ENCODE measurements around the gene SMCO1. TPM values are rescaled to one million over a fixed set of nuclear protein-coding genes. Genes with fewer than 3 reads are reported as not detected.
"Not testable (repeated sequence)": the region's sequence is repeated elsewhere in the genome, so short reads cannot be mapped to it uniquely, and the experiment has no call there.

The SMCO1 gene
- polyA plus RNA-seq, 1 of the 3 experiments (the other 2 are of a cell fraction) = not detected

GRCh38 chr3:196458063-196458462, 57.1 kb downstream of the SMCO1 start:
- CTCF ChIA-PET = no interaction called here

GRCh38 chr3:196457470-196457869, 57.7 kb downstream of the SMCO1 start:
- H3K4me2 ChIP-seq; POLR2A ChIA-PET; H3K27ac ChIP-seq (ENCODE audit: low read depth in 2 of 2, low read length in 1 of 2); H3K9me3 ChIP-seq; H3K4me3 ChIP-seq (ENCODE audit: low read depth in 2 of 2, low read length in 1 of 2); CTCF ChIA-PET; H3K79me2 ChIP-seq (ENCODE audit: insufficient read depth); DNase-seq; H2AFZ ChIP-seq (ENCODE audit: low read depth); H3K4me1 ChIP-seq (ENCODE audit: control insufficient read depth in 1 of 2, insufficient read depth in 2 of 2, low read depth in 1 of 2, low read length in 1 of 2); H3K9me2 ChIP-seq; H3K36me3 ChIP-seq (replicated peaks in 1 of 2; ENCODE audit: control insufficient read depth in 1 of 2, insufficient read depth in 2 of 2, low read length in 1 of 2); H3K9ac ChIP-seq; H4K20me1 ChIP-seq (ENCODE audit: insufficient read depth); H3K27me3 ChIP-seq (ENCODE audit: insufficient read depth): not testable (repeated sequence)
- H3F3A ChIP-seq (replicated peaks; ENCODE audit: insufficient read depth) = peaks cover 13% of the 10 kb centered on the region
- WGBS (ENCODE audit: low lambda C conversion rate) = 77% methylated on average over 7 of the region's 7 CpGs

More at GRCh38 chr3:196458063-196458462, 57.1 kb downstream of the SMCO1 start:
- H2AFZ ChIP-seq (ENCODE audit: low read depth) = no peak overlapping the region
- no peak overlapping the region for H3K4me2 ChIP-seq
- no peaks in the 10 kb centered on the region for H3K9me2 ChIP-seq
- no peak overlapping the region for H3K27ac ChIP-seq (ENCODE audit: low read depth in 2 of 2, low read length in 1 of 2)
- no peaks in the 10 kb centered on the region for H4K20me1 ChIP-seq (ENCODE audit: insufficient read depth)
- WGBS (ENCODE audit: low lambda C conversion rate) = 86% methylated on average over 4 of the region's 4 CpGs
- H3K9me3 ChIP-seq = no peaks in the 10 kb centered on the region
- POLR2A ChIA-PET = no interaction called here
- no peaks in the 10 kb centered on the region for H3K36me3 ChIP-seq (replicated peaks in 1 of 2; ENCODE audit: control insufficient read depth in 1 of 2, insufficient read depth in 2 of 2, low read length in 1 of 2)
- peaks cover 13% of the 10 kb centered on the region for H3F3A ChIP-seq (replicated peaks; ENCODE audit: insufficient read depth)
- DNase-seq = no peak
- no peak overlapping the region for H3K4me3 ChIP-seq (ENCODE audit: low read depth in 2 of 2, low read length in 1 of 2)
- H3K4me1 ChIP-seq (ENCODE audit: control insufficient read depth in 1 of 2, insufficient read depth in 2 of 2, low read depth in 1 of 2, low read length in 1 of 2) = no peaks in the 10 kb centered on the region
- no peaks in the 10 kb centered on the region for H3K79me2 ChIP-seq (ENCODE audit: insufficient read depth)
- H3K9ac ChIP-seq = no peak overlapping the region
- TF ChIP-seq GABPA (IDR thresholded peaks at IDR 0.05; ENCODE audit: low read depth) (no peak), TEAD4 (IDR thresholded peaks at IDR 0.05; ENCODE audit: borderline replicate concordance, insufficient read depth) (no peak), YY1 (IDR thresholded peaks at IDR 0.05; ENCODE audit: low read depth) (no peak), SIN3A (IDR thresholded peaks at IDR 0.05; ENCODE audit: borderline replicate concordance, low read depth, low read length) (no peak), FOXJ3 (CRISPR knock-in tag; IDR thresholded peaks at IDR 0.05) (no peak), NRF1 (IDR thresholded peaks at IDR 0.05; ENCODE audit: low read depth, low read length) (no peak), TCF12 (IDR thresholded peaks at IDR 0.05) (no peak), CTCF (IDR thresholded peaks at IDR 0.05) (no peak), RCOR1 (IDR thresholded peaks at IDR 0.05; ENCODE audit: low read length) (no peak), MEF2A (IDR thresholded peaks at IDR 0.05; ENCODE audit: borderline replicate concordance, low read depth) (no peak), RFX5 (IDR thresholded peaks at IDR 0.05; ENCODE audit: low read length) (no peak), FOSL2 (IDR thresholded peaks at IDR 0.05; ENCODE audit: borderline replicate concordance, low read depth) (no peak)
- H3K27me3 ChIP-seq (ENCODE audit: insufficient read depth) = no peaks in the 10 kb centered on the region

Small RNA genes lying within 50 kb of the gene (small RNA-seq; reads per million reads assigned to genes)
- 0 reads per million in 7 experiments for gene RPS29P3

Other genes with a start within 250 kb of the SMCO1 start
- gene PCYT1A, start 227.6 kb downstream of the SMCO1 start, polyA plus RNA-seq (2012; rRNA removed) = 45.9 and 52.4 TPM in 2 replicates
- gene DYNLT2B, start 197.1 kb downstream of the SMCO1 start, polyA plus RNA-seq (2012; rRNA removed) = 30.6 and 31.7 TPM in 2 replicates
- not detected in 2 replicates for gene TM4SF19, start 177.0 kb downstream of the SMCO1 start, polyA plus RNA-seq (2012; rRNA removed)
- 6.4 and 8.1 TPM in 2 replicates for gene UBXN7, start 82.9 kb downstream of the SMCO1 start, polyA plus RNA-seq (2012; rRNA removed)
- 1.8 and 1.9 TPM in 2 replicates for gene RNF168, start 11.6 kb downstream of the SMCO1 start, polyA plus RNA-seq (2012; rRNA removed)
- 7.0 and 9.3 TPM in 2 replicates for gene WDR53, start 53.2 kb upstream of the SMCO1 start, polyA plus RNA-seq (2012; rRNA removed)
- 3.2 and 4.2 TPM in 2 replicates for gene FBXO45, start 53.3 kb upstream of the SMCO1 start, polyA plus RNA-seq (2012; rRNA removed)
- 0.19 and 0.25 TPM in 2 replicates for gene NRROS, start 124.3 kb upstream of the SMCO1 start, polyA plus RNA-seq (2012; rRNA removed)
- 2.6 and 3.0 TPM in 2 replicates for gene CEP19, start 196.9 kb upstream of the SMCO1 start, polyA plus RNA-seq (2012; rRNA removed)
- 15.5 and 20.6 TPM in 2 replicates for gene PIGX, start 197.0 kb upstream of the SMCO1 start, polyA plus RNA-seq (2012; rRNA removed)
- 27.9 and 28.8 TPM in 2 replicates for gene PAK2, start 224.5 kb upstream of the SMCO1 start, polyA plus RNA-seq (2012; rRNA removed)

All from SK-N-SH (cell line).